GM12873 (cell line): Measurements from ENCODE around the gene FANCC.

Experiments used
- TF ChIP-seq, protein P1 (sequence below): IDR thresholded peaks from 2 replicates; pipeline ENCODE4 v1.5.1; 2012; ENCODE audit warnings: low read depth, mild to moderate bottlenecking, moderate library complexity, low read length, control low read depth; ENCODE audit not compliant: insufficient read depth; ENCODE audit errors: missing control alignments

Gene FANCC

GRCh38 chr9:95079461-95079860 lies 238.0 kb downstream of the FANCC start:
- TF ChIP-seq, protein P1, sequence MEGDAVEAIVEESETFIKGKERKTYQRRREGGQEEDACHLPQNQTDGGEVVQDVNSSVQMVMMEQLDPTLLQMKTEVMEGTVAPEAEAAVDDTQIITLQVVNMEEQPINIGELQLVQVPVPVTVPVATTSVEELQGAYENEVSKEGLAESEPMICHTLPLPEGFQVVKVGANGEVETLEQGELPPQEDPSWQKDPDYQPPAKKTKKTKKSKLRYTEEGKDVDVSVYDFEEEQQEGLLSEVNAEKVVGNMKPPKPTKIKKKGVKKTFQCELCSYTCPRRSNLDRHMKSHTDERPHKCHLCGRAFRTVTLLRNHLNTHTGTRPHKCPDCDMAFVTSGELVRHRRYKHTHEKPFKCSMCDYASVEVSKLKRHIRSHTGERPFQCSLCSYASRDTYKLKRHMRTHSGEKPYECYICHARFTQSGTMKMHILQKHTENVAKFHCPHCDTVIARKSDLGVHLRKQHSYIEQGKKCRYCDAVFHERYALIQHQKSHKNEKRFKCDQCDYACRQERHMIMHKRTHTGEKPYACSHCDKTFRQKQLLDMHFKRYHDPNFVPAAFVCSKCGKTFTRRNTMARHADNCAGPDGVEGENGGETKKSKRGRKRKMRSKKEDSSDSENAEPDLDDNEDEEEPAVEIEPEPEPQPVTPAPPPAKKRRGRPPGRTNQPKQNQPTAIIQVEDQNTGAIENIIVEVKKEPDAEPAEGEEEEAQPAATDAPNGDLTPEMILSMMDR: no peak

- TF ChIP-seq, protein P1: no peak
Measured at GRCh38 chr9:95078939-95079338, 238.6 kb downstream of the FANCC start.

DNA sequence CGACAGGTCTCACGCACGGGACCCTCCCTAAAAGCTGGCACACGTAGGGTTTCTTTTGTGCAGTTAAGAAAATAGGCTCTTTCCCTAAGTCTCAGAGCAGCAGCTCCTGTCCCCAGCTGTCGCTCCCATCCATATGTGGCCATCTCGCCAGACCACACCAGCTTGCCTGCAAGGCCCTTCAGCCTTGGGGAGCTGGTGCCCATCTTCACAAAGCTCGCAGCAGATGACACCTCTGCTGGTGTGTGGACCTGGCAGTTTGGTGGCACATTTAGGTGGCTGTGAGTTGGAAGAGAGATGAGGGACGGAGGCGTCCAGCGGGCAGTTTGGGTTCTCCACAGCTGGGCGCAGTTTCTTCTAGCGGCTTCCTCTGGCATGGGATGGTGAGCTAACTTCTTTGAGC lies 239.0 kb downstream of the FANCC start:
- TF ChIP-seq, protein P1: no peak

DNA sequence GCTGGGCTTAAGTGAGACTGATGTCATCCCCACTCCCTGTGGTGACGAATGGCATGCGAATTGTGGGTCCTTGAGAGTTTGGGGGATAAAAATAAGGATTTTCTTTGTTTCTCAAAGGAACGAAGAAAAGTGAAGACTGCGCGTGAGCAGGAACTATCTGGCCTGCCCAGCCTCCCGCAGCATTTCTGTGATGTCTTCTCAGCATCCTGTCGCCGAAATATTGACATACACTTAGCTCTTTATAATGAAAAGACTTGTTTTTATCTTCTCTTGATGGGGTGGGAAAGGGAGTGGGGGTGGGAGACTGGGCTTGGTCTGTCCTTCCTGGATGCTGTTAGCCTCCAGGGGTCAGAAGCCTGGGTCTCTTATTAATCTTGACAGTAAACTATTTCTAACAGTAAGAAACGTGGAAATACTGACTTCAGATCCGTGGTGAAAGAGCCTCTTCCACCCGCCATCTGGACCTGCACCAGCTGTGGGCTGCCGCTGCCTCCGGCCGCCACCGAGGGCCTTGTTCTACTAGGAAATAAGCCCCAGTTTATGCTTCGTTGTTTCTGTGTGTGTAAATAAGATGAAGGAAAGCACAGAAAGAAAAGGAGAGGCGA lies 239.6 kb downstream of the FANCC start:
- TF ChIP-seq, protein P1: no peak

DNA sequence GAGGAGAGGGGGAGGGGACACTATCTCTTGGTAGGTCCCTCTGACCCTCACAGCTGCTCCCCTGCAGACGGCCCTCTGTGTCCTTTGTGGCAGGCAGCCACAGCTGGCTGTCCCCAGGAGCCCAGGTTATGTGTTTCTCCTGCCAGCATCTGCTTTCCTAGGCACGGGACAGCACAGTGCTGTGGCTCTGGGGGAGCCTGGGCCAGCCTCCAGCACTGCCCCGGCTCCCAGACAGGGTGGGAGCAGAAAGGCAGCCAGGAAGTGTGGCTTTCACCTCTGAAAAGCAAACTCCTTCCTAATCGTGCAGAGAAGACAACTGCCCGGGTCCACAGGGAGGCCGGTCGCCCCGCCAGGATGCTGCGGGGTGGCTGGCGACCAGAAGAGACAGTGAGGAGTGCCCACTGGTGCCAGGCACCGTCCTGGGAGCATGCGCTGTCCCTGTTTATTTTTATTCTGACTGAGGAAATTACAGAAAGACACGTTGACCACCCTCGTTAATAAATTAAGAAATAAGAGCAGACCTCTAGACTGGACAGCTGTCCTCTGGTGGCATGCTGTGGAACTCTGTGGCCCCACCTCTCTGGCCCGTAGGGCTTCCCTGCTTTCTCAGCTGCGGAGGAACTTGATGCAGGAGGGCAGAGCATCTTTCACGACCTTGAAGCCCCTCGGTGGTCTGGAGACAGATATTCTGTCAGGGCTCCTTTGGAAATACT lies 240.3 kb downstream of the FANCC start:
- TF ChIP-seq, protein P1: no peak

DNA sequence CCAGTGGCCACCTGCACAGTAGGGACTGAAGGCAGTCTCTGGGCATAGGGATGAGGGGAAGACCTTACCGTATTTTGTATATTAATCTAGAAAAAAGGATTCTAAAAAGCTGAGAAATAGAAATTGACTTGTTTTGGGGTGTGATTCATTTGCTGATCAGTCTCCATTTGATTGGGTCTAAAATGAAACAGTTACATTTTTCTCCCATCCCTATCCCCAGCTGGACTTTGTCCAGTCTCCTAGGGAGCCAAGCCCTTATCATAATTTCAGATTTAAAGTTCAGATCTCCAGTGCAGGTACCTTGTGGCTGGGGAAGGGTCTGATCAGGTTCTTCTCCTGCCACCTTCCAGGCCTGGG lies 240.8 kb downstream of the FANCC start:
- TF ChIP-seq, protein P1: no peak

DNA sequence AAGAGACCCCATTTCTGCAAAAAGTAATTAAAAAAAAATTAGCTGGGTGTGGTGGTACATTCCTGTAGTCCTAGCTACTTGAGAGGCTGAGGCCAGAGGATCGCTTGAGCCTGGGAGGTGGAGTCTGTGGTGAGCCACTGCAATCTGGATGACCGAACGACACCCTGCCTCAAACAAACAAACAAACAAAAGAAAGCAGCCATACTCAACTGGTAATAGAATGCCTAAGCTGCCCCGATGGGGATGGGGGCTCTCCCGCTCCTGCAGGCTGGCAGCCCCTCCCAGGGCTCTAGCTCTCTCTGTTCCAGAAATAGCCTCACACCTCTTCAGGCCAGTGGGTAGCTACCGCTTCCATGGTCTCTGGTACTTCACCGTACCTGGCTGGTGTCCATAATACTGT lies 241.8 kb downstream of the FANCC start:
- TF ChIP-seq, protein P1: no peak
